SK-N-SH (cell line): Measurements from ENCODE around the gene CPED1.

Source experiments
- POLR2AphosphoS5 ChIP-seq: IDR thresholded peaks from 2 replicates; pipeline ENCODE4 v1.6.1; 2012; ENCODE audit warnings: low read depth, low read length
- RXRA ChIP-seq: IDR thresholded peaks from 2 replicates; pipeline ENCODE4 v1.4.0; 2012; ENCODE audit warnings: low read depth, mild to moderate bottlenecking, borderline replicate concordance
- YY1 ChIP-seq: IDR thresholded peaks from 2 replicates; pipeline ENCODE4 v1.4.0; 2012; ENCODE audit warnings: low read depth, mild to moderate bottlenecking
- TF ChIP-seq, protein P1 (sequence below): IDR thresholded peaks from 2 replicates; pipeline ENCODE4; 2012
- TF ChIP-seq, protein P2 (sequence below): fragments of 200-600 bp; sonication (generic); IDR thresholded peaks from 2 replicates; pipeline ENCODE4 v1.6.1; 2017; ENCODE audit warnings: antibody characterized with exemption, mild to moderate bottlenecking, moderate library complexity
- TF ChIP-seq, protein P3 (sequence below): IDR thresholded peaks from 2 replicates; pipeline ENCODE4 v1.4.0; 2012; ENCODE audit warnings: low read depth, borderline replicate concordance

DNA sequence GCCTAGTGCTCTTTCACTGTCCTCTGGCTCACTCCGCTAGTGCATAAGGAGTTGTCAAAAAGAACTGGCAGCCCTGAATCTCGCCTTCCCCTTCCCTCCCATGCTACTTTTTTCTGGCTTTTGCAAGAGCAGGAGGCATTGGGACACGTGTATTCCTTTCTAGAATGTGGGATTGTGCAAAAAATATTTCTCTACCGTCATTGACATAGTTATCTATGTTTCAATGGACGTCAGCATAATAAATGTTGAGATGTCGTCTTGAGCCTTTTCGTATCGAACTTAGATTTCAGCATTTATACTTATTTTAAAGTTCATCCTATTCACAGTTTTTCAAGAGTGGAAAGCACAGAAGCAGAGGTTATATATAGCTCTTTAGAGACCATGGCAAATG is 37.2 kb upstream of the CPED1 start:
- TF ChIP-seq, protein P1, sequence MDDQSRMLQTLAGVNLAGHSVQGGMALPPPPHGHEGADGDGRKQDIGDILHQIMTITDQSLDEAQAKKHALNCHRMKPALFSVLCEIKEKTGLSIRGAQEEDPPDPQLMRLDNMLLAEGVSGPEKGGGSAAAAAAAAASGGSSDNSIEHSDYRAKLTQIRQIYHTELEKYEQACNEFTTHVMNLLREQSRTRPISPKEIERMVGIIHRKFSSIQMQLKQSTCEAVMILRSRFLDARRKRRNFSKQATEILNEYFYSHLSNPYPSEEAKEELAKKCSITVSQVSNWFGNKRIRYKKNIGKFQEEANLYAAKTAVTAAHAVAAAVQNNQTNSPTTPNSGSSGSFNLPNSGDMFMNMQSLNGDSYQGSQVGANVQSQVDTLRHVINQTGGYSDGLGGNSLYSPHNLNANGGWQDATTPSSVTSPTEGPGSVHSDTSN: no peak
- TF ChIP-seq POLR2AphosphoS5 (no peak), RXRA (no peak), YY1 (no peak)
- TF ChIP-seq, protein P2, sequence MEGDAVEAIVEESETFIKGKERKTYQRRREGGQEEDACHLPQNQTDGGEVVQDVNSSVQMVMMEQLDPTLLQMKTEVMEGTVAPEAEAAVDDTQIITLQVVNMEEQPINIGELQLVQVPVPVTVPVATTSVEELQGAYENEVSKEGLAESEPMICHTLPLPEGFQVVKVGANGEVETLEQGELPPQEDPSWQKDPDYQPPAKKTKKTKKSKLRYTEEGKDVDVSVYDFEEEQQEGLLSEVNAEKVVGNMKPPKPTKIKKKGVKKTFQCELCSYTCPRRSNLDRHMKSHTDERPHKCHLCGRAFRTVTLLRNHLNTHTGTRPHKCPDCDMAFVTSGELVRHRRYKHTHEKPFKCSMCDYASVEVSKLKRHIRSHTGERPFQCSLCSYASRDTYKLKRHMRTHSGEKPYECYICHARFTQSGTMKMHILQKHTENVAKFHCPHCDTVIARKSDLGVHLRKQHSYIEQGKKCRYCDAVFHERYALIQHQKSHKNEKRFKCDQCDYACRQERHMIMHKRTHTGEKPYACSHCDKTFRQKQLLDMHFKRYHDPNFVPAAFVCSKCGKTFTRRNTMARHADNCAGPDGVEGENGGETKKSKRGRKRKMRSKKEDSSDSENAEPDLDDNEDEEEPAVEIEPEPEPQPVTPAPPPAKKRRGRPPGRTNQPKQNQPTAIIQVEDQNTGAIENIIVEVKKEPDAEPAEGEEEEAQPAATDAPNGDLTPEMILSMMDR: no peak
- TF ChIP-seq, protein P3, sequence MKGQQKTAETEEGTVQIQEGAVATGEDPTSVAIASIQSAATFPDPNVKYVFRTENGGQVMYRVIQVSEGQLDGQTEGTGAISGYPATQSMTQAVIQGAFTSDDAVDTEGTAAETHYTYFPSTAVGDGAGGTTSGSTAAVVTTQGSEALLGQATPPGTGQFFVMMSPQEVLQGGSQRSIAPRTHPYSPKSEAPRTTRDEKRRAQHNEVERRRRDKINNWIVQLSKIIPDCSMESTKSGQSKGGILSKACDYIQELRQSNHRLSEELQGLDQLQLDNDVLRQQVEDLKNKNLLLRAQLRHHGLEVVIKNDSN: no peak
